Nucleus accumbens (tissue), 56 donors: Measurements from ENCODE around the gene KCTD4.
"Not testable (repeated sequence)": the region's sequence is repeated elsewhere in the genome, so short reads cannot be mapped to it uniquely, and the experiment has no call there.

Experiments used
- DNase-seq, 56 donors: peaks; one replicate each; lab custom pipeline; 2025; lab: John Stamatoyannopoulos, UW

Gene KCTD4

DNA sequence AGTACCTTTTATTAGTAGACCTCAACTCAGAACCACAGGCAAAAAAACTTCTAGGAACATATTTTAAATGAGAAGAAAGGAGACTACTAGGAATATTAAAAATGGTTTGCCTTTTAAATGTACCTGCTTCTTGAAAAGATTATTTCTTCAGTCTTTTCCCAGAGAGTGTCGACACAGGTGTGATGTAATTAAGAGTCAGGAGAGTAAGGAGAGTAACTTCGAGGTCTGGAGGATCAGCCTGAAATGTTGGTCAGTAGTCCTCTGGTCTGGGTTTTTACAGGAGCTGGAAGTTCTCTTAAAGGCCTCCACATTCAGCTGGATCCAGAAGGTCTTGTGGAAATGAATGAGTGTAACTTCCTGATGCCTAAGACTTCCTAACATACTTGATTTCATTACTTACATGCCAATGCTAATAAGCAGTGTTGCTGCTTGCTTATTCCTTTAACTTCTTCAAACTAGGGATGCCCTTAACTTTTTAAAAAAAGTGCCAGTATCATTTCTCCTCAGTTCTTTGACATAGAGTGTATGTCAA, at the start of gene KCTD4:
KCTD4 (minus strand) TSS at position 345 of the 532 bp plus-strand sequence. CDS start 6,478 bp downstream, outside the sequence.
- DNase-seq = no peak

GRCh38 chr13:45249662-45250061, 48.8 kb upstream of the KCTD4 start:
- no peak for DNase-seq

DNA sequence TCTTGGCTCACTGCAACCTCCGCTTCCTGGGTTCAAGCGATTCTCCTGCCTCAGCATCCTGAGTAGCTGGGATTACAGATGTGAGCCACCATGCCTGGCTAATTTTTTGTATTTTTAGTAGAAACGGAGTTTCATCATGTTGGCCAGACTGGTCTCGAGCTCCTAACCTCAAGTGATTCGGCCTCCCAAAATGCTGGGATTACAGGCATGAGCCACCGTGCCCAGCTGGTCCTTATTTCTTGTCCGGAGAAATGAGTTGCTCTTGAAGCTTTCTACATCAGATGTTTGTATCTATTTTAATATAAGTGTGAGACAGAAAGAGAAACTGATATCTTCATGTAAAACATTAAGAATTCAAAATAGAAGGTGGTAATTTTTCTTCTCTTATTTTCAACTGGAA, 43.9 kb upstream of the KCTD4 start:
- not testable (repeated sequence) for DNase-seq

GRCh38 chr13:45243077-45243476, 42.2 kb upstream of the KCTD4 start:
- no peak for DNase-seq

GRCh38 chr13:45242524-45242923, 41.7 kb upstream of the KCTD4 start:
- DNase-seq = no peak

- no peak for DNase-seq
Observed at GRCh38 chr13:45242070-45242469, 41.2 kb upstream of the KCTD4 start.

DNA sequence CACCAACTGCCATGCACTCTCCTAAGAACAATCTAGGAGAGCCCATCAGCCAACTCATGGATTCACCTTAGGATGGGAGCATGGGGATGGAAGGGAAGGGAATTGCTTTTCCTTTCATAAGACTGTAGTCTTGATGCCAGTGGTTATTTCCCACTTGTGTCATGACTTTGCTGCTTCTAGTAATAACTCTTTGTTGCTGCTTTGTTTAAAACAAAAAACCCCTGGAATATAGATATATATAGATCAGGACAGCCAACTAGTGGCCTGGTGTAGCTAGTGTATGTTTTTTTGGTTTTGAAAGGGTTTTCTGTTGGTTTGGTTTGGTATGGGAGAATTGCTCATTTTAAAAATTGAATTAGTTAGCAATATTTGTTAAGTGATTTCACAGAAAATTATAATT, 39.3 kb upstream of the KCTD4 start:
- DNase-seq = no peak

GRCh38 chr13:45238945-45239795, 38.3 kb upstream of the KCTD4 start:
- DNase-seq = no peak

DNA sequence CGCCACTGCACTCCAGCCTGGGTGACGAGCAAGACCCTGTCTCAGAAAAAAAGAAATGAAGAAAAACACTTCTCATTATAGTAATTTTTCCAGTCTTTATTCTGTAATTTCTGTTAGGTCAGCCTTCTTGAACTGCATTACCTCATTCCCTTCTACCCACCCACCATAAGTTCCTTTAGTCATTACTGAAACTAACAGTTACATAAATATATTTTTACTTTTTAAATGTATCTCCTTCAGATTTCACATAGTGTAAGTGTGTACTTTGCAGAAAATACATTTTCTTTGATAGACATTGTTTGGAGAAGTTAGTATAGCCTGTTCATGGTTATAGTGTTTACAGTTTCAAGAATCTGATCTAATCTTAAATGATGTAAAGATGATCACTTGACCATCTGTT, 31.7 kb upstream of the KCTD4 start:
- no peak for DNase-seq

- DNase-seq = no peak
Observed at GRCh38 chr13:45231722-45232121, 30.9 kb upstream of the KCTD4 start.

GRCh38 chr13:45231305-45231704, 30.5 kb upstream of the KCTD4 start:
- DNase-seq = no peak

DNA sequence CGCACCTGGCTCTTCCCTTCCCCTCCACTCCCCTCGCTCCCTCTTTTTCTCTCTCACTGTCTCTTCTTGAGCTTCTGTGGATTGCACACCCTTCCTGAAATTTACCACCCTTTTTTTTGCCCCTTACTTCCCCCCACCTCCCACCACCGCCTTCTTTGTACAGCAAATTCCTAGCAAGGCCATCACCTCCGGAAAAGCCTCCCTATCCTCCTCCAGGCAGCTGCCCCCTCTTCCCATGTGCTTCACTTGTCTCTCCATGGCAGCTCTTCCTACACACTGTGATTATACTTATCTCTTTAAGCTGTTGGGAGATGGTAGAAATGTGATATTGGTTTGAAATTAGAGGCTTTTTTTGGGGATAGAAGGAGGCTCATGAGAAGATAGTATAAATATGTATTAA, 28.3 kb upstream of the KCTD4 start:
- DNase-seq = peak in 4 of 56 donors; percentile 1 to 33 (median 14)

GRCh38 chr13:45228002-45228401, 27.2 kb upstream of the KCTD4 start:
- no peak for DNase-seq

GRCh38 chr13:45226024-45226423, 25.2 kb upstream of the KCTD4 start:
- no peak for DNase-seq

- no peak for DNase-seq
Observed at GRCh38 chr13:45225370-45225769, 24.5 kb upstream of the KCTD4 start.

DNA sequence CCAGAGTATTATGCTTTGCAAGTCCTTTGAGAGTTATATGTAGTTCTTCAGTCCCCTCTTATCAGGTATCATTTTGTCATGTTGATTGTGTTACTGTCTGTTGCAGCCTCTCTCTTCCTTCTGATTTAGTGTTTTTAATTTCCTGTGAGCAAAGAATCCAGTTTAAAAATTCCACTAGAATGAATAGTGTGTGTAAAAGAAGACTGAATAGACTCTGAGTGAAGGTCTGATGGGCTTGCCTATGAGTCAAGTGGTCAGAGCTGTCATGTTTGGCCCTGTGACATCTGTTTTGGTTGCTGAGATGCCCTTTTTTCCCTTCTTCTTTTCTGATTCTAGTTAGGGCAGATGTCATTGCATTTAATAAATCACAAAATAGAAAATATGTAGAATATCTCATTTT, 23.3 kb upstream of the KCTD4 start:
- no peak for DNase-seq

DNA sequence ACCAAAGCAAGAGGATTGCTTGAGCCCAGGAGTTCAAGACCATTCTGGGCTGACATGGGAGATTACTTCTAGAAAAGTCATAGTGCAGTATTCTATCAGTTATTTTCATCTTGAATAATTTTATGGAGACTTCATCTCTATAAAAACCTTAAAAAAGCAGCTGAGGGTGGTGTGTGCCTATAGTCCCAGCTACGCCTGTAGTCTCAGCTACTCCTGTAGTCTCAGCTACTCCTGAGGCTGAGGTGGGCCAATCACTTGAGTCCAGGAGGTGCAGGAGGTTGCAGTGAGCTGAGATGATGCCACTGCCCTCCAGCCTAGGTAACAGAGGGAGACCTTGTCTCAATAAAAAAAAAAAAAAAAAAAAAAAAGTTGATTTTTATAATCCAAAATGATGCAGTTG, 22.1 kb upstream of the KCTD4 start:
- no peak for DNase-seq

DNA sequence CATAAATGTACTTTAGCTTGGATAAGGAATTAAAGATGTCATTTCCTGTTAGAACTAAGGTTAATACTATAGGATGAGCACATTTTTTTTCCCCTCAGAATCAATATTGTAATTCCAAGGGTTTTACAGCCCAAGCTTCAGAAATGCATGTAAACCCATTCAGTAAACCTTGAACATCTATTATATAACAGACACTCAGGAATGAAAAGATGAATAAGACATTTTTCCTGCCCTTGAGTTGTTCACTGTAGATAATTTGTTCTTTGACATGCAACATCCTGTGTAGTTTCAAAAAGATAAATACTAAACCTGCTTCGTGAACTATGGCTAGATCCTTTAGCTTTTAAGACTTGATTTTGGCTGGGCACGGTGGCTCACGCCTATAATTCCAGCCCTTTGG, 21.7 kb upstream of the KCTD4 start:
- no peak for DNase-seq

GRCh38 chr13:45220403-45220802, 19.6 kb upstream of the KCTD4 start:
- no peak for DNase-seq

GRCh38 chr13:45219938-45220375, 19.1 kb upstream of the KCTD4 start:
- peak in 2 of 56 donors; percentile 4 to 6 for DNase-seq

GRCh38 chr13:45219123-45219891, 18.5 kb upstream of the KCTD4 start:
- no peak for DNase-seq
